ENCODE measurements around the gene MBD5. TPM values are rescaled to one million over a fixed set of nuclear protein-coding genes. Genes with fewer than 3 reads are reported as not detected.

Gene MBD5
- total RNA-seq, 1 donor from 2014 or later, result 8.3 TPM

- no peak for TF ChIP-seq CTCF (IDR thresholded peaks at IDR 0.05)
- Histone ChIP-seq H3K9me3 (no peaks in the 10 kb centered on the region), H3K27ac (no peak overlapping the region), H3K36me3 (no peaks in the 10 kb centered on the region), H3K27me3 (no peaks in the 10 kb centered on the region), H3K4me1 (no peaks in the 10 kb centered on the region), H3K4me3 (no peak overlapping the region)
- no peak for DNase-seq (ENCODE audit: low spot score in 2 of 2)
- intact Hi-C loops (cut with DNase I), result no loop called here
Measured at GRCh38 chr2:148483665-148484064, 462.8 kb downstream of the MBD5 start.

- no peaks in the 10 kb centered on the region for H3K4me1 ChIP-seq
- no peak overlapping the region for H3K4me3 ChIP-seq
- intact Hi-C loops (cut with DNase I), result no loop called here
- H3K36me3 ChIP-seq, result peaks cover 0 to under 1% of the 10 kb centered on the region in 2 donors
- no peaks in the 10 kb centered on the region for H3K27me3 ChIP-seq
- DNase-seq (ENCODE audit: low spot score in 2 of 2), result no peak
- no peak for TF ChIP-seq CTCF (IDR thresholded peaks at IDR 0.05)
- H3K9me3 ChIP-seq, result no peaks in the 10 kb centered on the region
- no peak overlapping the region for H3K27ac ChIP-seq
Measured at GRCh38 chr2:148484066-148484465, 463.2 kb downstream of the MBD5 start.

- no peak overlapping the region for H3K27ac ChIP-seq
- H3K27me3 ChIP-seq, result no peaks in the 10 kb centered on the region
- no peak for DNase-seq (ENCODE audit: low spot score in 2 of 2)
- no peak overlapping the region for H3K4me3 ChIP-seq
- no peaks in the 10 kb centered on the region for H3K9me3 ChIP-seq
- H3K4me1 ChIP-seq, result no peaks in the 10 kb centered on the region
- H3K36me3 ChIP-seq, result peaks cover 0 to 10% of the 10 kb centered on the region in 2 donors
- TF ChIP-seq CTCF (IDR thresholded peaks at IDR 0.05), result no peak
- intact Hi-C loops (cut with DNase I), result no loop called here
Measured at GRCh38 chr2:148486655-148487054, 465.8 kb downstream of the MBD5 start.

- intact Hi-C loops (cut with DNase I), result no loop called here
- DNase-seq (ENCODE audit: low spot score in 2 of 2), result no peak
- no peaks in the 10 kb centered on the region for H3K9me3 ChIP-seq
- no peaks in the 10 kb centered on the region for H3K4me1 ChIP-seq
- no peak for TF ChIP-seq CTCF (IDR thresholded peaks at IDR 0.05)
- no peaks in the 10 kb centered on the region for H3K27me3 ChIP-seq
- no peak overlapping the region for H3K27ac ChIP-seq
- H3K36me3 ChIP-seq, result peaks cover 0 to 10% of the 10 kb centered on the region in 2 donors
- H3K4me3 ChIP-seq, result no peak overlapping the region
Measured at GRCh38 chr2:148487439-148487838, 466.5 kb downstream of the MBD5 start.

GRCh38 chr2:148490840-148491439, 470.0 kb downstream of the MBD5 start:
- peaks cover 0 to 10% of the 10 kb centered on the region in 2 donors for H3K36me3 ChIP-seq
- TF ChIP-seq CTCF (IDR thresholded peaks at IDR 0.05), result no peak
- no peaks in the 10 kb centered on the region for H3K27me3 ChIP-seq
- H3K4me3 ChIP-seq, result no peak overlapping the region
- no peaks in the 10 kb centered on the region for H3K4me1 ChIP-seq
- no peak overlapping the region for H3K27ac ChIP-seq
- intact Hi-C loops (cut with DNase I), result no loop called here
- no peak for DNase-seq (ENCODE audit: low spot score in 2 of 2)
- no peaks in the 10 kb centered on the region for H3K9me3 ChIP-seq

All from ascending aorta (tissue), 2 donors.